Stimulated activated CD4-positive, alpha-beta T cell treated with anti-CD3 and anti-CD28 coated beads, Interleukin-15, amount 100 ng/mL, for 24 hours (primary cell): ENCODE data around the gene FIZ1.

Experiments
- DNase-seq: peaks from one replicate; pipeline ENCODE4 v3.0.0-alpha.2; 2020

The FIZ1 gene

GRCh38 chr19:55599468-55599841, at the start of gene FIZ1:
FIZ1 (minus strand) TSS chr19:55599517; CDS start chr19:55597865, 1,652 bp downstream.
- peak; percentile 98 for DNase-seq

GRCh38 chr19:55648585-55649267, 49.4 kb upstream of the FIZ1 start:
- no peak for DNase-seq

GRCh38 chr19:55647732-55648584, 48.6 kb upstream of the FIZ1 start, which contains the start of gene CCDC106:
CCDC106 (plus strand) TSS chr19:55648212; CDS start chr19:55649047, 835 bp downstream.
- DNase-seq, result peak; percentile 52

GRCh38 chr19:55646889-55647731, 47.8 kb upstream of the FIZ1 start:
- DNase-seq, result no peak

GRCh38 chr19:55645512-55645881, 46.2 kb upstream of the FIZ1 start:
- DNase-seq, result no peak

GRCh38 chr19:55644842-55645511, 45.7 kb upstream of the FIZ1 start:
- DNase-seq, result no peak

- DNase-seq, result no peak
Measured at GRCh38 chr19:55644191-55644833, 45.0 kb upstream of the FIZ1 start.

- DNase-seq, result no peak
Measured at GRCh38 chr19:55643887-55644176, 44.5 kb upstream of the FIZ1 start.

GRCh38 chr19:55643003-55643886, 43.9 kb upstream of the FIZ1 start, which contains the start of gene ZNF581:
ZNF581 (plus strand) TSS chr19:55643649; CDS start chr19:55644572, 923 bp downstream.
- DNase-seq, result peak; percentile 89

GRCh38 chr19:55642153-55643002, 43.1 kb upstream of the FIZ1 start:
- peak; percentile 64 for DNase-seq

- DNase-seq, result peak; percentile 60
Measured at GRCh38 chr19:55641426-55642152, 42.3 kb upstream of the FIZ1 start.

- peak; percentile 82 for DNase-seq
Measured at GRCh38 chr19:55640577-55641425, 41.5 kb upstream of the FIZ1 start, which contains the start of gene ZNF580. ZNF580 (plus strand) TSS chr19:55641002; CDS start chr19:55642509, 1,507 bp downstream.

GRCh38 chr19:55640043-55640576, 40.8 kb upstream of the FIZ1 start:
- DNase-seq, result peak; percentile 79

GRCh38 chr19:55638864-55639359, 39.6 kb upstream of the FIZ1 start:
- peak; percentile 75 for DNase-seq

- DNase-seq, result no peak
Measured at GRCh38 chr19:55637534-55637933, 38.2 kb upstream of the FIZ1 start.

GRCh38 chr19:55636723-55637122, 37.4 kb upstream of the FIZ1 start:
- DNase-seq, result no peak

- no peak for DNase-seq
Measured at GRCh38 chr19:55635856-55636440, 36.6 kb upstream of the FIZ1 start.
